Hepatocyte (in vitro differentiated cells): ENCODE data around the gene GINS2.

Experiments
- CTCF ChIP-seq: fragments of 200-600 bp; sonication (generic); IDR thresholded peaks from 2 replicates; pipeline ENCODE4 v1.5.1; 2016; ENCODE audit warnings: antibody characterized with exemption, mild to moderate bottlenecking; ENCODE audit not compliant: poor library complexity
- EZH2 ChIP-seq: fragments of 200-600 bp; sonication (generic); IDR thresholded peaks from 2 replicates; pipeline ENCODE4 v1.6.1; 2016; ENCODE audit warnings: antibody characterized with exemption, mild to moderate bottlenecking, borderline replicate concordance
- EZH2phosphoT487 ChIP-seq: fragments of 200-600 bp; sonication (generic); IDR thresholded peaks from one replicate; pipeline ENCODE4 v1.6.1; 2018; ENCODE audit warnings: antibody characterized with exemption, mild to moderate bottlenecking, low read depth, moderate library complexity; ENCODE audit not compliant: unreplicated experiment, severe bottlenecking

- TF ChIP-seq EZH2phosphoT487, result no peak
- TF ChIP-seq CTCF, result no peak
- TF ChIP-seq EZH2, result no peak
Measured at GRCh38 chr16:85711982-85712587, 23.3 kb upstream of the GINS2 start.
